Measurements from ENCODE around the gene PKP4.

- TF ChIP-seq CTCF (IDR thresholded peaks at IDR 0.05 in 2 of 3, conservative IDR thresholded peaks at IDR 0.05 in 1 of 3; ENCODE audit: borderline replicate concordance in 1 of 3, insufficient read depth in 1 of 3, low read depth in 2 of 3, low read length in 2 of 3) (no peak), EZH2 (IDR thresholded peaks at IDR 0.05) (no peak), ELF1 (IDR thresholded peaks at IDR 0.05; ENCODE audit: borderline replicate concordance, low read depth) (no peak), RAD21 (IDR thresholded peaks at IDR 0.05; ENCODE audit: low read depth) (no peak), SP1 (IDR thresholded peaks at IDR 0.05; ENCODE audit: low read depth) (no peak), POLR2AphosphoS5 (IDR thresholded peaks at IDR 0.05; ENCODE audit: low read depth, low read length) (no peak), YY1 (IDR thresholded peaks at IDR 0.05; ENCODE audit: extremely low read depth, insufficient replicate concordance, low read depth, low read length) (no peak), ZNF274 (IDR thresholded peaks at IDR 0.05; ENCODE audit: low read depth, low read length) (no peak), EZH2phosphoT487 (IDR thresholded peaks at IDR 0.05; ENCODE audit: borderline replicate concordance) (no peak), REST (IDR thresholded peaks at IDR 0.05; ENCODE audit: low read depth) (no peak), ATF3 (IDR thresholded peaks at IDR 0.05) (no peak), MAX (IDR thresholded peaks at IDR 0.05) (no peak)
These were observed 272.7 kb downstream of the PKP4 start for GRCh38 chr2:158729451-158729850.

All from HCT116 (cell line).